GM12872 (cell line): ENCODE data around the gene GRHL1.

Experiments
- TF ChIP-seq, protein P1 (sequence below): IDR thresholded peaks from 3 replicates; pipeline ENCODE4 v1.5.1; 2011; ENCODE audit warnings: low read depth, mild to moderate bottlenecking, low read length, moderate library complexity; ENCODE audit not compliant: insufficient read depth

The GRHL1 gene

DNA sequence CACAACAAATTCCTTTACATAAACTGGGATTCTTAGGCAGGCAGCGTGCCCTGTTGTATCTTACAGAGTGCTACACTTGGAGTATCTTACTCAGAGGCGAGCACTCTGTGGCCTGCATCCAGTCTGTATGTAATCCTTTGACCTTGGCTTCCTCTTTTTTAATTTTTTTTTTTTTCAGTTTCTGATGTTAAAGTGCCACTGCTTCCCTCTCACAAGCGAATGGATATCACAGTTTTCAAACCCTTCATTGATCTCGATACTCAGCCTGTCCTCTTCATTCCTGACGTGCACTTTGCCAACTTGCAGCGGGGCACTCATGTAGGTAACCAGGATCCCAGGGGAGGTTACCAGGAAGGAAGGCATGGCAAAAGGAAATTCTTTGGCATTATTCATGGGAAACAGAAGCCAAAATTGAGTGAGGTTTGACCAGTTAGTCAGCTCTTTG is 40.4 kb downstream of the GRHL1 start:
- TF ChIP-seq, protein P1, sequence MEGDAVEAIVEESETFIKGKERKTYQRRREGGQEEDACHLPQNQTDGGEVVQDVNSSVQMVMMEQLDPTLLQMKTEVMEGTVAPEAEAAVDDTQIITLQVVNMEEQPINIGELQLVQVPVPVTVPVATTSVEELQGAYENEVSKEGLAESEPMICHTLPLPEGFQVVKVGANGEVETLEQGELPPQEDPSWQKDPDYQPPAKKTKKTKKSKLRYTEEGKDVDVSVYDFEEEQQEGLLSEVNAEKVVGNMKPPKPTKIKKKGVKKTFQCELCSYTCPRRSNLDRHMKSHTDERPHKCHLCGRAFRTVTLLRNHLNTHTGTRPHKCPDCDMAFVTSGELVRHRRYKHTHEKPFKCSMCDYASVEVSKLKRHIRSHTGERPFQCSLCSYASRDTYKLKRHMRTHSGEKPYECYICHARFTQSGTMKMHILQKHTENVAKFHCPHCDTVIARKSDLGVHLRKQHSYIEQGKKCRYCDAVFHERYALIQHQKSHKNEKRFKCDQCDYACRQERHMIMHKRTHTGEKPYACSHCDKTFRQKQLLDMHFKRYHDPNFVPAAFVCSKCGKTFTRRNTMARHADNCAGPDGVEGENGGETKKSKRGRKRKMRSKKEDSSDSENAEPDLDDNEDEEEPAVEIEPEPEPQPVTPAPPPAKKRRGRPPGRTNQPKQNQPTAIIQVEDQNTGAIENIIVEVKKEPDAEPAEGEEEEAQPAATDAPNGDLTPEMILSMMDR, result no peak

DNA sequence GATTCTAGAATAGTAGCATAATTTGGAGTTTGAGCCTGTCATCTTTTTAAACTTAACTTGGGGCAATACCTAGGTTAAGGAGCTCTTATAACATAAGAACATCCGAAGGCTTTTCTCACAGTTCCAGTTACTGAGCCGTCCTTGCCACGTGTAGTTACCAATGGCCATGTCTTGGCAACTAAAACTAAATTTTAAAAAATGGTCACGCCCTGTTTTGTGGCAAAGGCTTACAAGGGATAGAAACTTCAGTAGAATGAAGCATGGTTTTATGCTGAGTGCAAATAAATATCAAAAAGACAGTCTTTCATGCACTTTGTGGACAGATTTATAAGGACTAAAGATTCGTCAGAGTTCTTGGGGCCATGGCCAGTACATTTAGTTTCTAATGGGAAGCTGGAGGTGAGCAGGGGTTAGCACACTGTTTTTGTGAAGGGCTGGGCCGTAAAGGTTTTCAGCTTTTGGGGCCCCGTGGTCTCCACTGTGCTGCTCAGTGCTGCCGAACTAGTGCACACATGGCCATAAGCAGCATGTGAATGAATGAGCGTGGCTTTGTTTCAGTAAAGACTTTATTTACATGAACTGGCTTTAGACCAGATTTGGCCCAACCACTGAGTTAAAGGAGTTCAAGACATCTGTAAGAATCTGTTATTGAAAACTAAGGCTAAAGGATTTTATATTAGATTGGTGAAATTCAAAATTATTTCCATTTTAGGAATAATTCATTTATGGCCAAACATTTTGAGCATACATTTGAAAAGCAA is 41.1 kb downstream of the GRHL1 start:
- TF ChIP-seq, protein P1, result no peak

DNA sequence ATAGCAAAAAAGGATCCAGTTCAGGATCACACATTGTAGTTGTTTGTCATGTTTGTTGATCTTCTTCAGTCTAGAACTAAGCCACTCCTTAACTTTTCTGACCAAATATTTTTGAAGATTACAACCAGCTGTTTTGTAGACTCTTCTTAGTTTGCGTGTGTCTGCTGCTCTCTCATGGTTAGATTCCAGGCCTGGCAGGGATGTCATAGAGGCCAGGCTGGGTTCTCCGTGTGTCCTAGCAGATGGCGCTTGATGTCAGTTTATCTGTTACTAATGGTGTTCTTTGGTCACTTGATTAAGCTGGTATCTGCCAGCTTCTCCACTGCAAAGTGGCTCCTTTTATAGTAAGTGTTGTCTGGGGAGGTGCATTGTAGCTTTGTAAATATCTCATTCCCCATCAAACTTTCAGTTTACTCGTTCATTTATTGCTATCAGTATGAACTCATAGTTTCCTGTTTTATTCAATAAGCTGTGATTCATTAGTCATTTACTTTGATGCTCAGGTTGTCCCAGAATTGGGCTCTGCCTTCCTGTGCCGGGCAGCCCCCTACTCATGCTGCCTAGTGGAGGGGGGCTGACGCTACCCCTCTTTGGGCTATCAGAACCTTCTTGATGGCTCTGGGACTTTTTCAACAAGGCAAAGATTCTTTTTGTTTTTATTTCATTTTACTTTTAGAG is 42.1 kb downstream of the GRHL1 start:
- TF ChIP-seq, protein P1, result no peak

DNA sequence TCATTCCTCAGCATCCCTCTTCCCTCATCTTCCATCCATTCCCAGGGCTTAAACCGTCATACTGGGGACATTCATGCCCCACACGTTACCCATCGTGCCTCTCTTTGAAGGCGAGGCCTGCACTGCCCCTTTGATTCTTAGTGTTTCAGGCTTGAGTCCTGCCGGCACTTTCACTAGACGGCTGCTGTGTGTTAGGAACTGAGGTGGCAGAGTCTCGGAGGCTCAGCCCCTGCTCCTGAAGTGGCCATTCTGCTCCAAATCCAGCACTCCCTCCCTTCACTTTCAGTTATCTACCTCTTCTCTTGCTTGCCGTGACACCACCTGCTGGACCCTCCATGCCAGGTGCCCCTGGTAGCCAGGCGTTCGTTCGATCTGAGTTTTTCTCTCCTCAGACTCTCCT is 43.0 kb downstream of the GRHL1 start:
- TF ChIP-seq, protein P1, result no peak

DNA sequence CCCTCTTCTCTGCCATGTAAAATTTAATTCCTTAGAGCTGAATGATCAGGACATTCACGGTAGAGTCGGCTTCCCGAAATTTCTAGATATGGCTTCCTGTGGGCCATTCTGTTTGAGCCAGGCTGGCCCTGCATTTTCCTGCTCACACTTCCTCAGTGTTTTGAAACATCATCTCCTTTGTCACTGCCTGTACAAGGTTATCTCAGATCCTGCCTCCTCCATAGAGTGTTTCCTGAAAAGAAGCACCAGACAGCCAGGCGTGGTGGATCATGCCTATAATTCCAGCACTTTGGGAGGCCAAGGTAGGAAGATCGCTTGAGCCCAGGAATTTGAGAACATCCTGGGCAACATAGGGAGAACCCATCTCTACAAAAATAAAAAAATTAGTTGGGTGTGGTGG is 43.6 kb downstream of the GRHL1 start:
- TF ChIP-seq, protein P1, result no peak

DNA sequence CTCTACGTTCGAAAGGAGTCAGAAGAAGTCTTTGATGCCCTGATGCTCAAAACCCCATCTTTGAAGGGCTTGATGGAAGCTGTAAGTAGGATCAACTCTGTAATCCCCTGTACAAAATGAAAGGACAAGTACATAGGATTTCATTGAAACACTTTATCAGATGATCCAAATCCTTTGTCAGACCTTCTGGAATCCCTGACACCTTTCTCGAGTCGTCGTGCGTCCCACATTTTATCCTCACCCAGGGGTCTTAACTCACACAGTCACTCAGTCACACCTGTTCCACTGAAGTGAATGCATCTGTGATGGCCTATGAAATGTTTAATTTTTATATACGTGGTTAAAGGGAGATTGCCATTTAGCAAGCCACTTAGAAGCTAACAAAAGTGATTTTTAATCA is 44.8 kb downstream of the GRHL1 start:
- TF ChIP-seq, protein P1, result no peak

DNA sequence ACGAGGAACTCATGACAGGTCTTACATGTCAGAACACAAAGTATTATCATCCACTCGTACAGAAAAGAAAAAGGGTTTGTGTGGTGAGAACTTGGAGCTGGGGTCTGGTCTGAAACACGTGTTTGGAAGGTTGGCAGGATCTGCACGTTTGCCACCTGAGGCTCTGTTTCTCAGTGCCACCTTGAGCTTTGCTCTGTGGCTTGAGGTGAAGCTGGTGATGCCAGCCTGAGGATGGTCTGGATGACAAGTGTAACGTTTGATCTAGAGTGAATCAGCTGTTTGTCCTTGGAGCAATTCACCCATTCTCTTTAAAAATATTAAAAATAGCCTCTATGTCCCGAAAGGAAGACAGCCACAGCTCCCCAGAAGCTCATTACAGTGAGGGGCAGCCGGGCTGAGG is 46.4 kb downstream of the GRHL1 start:
- TF ChIP-seq, protein P1, result no peak
